NCI-H187 treated with DMSO at 0.1 percent for 48 hours (cell line): ENCODE results near the gene NBPF11.
"Not testable (repeated sequence)": the region's sequence is repeated elsewhere in the genome, so short reads cannot be mapped to it uniquely, and the experiment has no call there.

ENCODE experiments used
- DNase-seq: peaks from one replicate; lab custom pipeline; 2025; lab: John Stamatoyannopoulos, UW

Gene NBPF11

GRCh38 chr1:148151911-148152656, at the start of gene NBPF11:
Gene NBPF11 (minus strand): TSS chr1:148152281. CDS start chr1:148127003, 25,278 bp downstream.
- DNase-seq, result peak; percentile 46

- DNase-seq, result not testable (repeated sequence)
Observed at GRCh38 chr1:148197396-148197795, 45.3 kb upstream of the NBPF11 start.

- DNase-seq, result not testable (repeated sequence)
Observed at GRCh38 chr1:148196949-148197348, 44.9 kb upstream of the NBPF11 start.

- not testable (repeated sequence) for DNase-seq
Observed at GRCh38 chr1:148195115-148195514, 43.0 kb upstream of the NBPF11 start.

- DNase-seq, result not testable (repeated sequence)
Observed at GRCh38 chr1:148188768-148189167, 36.7 kb upstream of the NBPF11 start.

- DNase-seq, result not testable (repeated sequence)
Observed at GRCh38 chr1:148178682-148179081, 26.6 kb upstream of the NBPF11 start.

- DNase-seq, result not testable (repeated sequence)
Observed at GRCh38 chr1:148175414-148175813, 23.3 kb upstream of the NBPF11 start.

- not testable (repeated sequence) for DNase-seq
Observed at GRCh38 chr1:148171995-148172394, 19.9 kb upstream of the NBPF11 start.

GRCh38 chr1:148166558-148167492, 14.7 kb upstream of the NBPF11 start:
- no peak for DNase-seq

- DNase-seq, result no peak
Observed at GRCh38 chr1:148162363-148162762, 10.3 kb upstream of the NBPF11 start.

- no peak for DNase-seq
Observed at GRCh38 chr1:148161053-148161901, 9.2 kb upstream of the NBPF11 start.

- no peak for DNase-seq
Observed at GRCh38 chr1:148160343-148161052, 8.4 kb upstream of the NBPF11 start.

- DNase-seq, result no peak
Observed at GRCh38 chr1:148160048-148160342, 7.9 kb upstream of the NBPF11 start.

- no peak for DNase-seq
Observed at GRCh38 chr1:148158341-148159003, 6.4 kb upstream of the NBPF11 start.

- DNase-seq, result not testable (repeated sequence)
Observed at GRCh38 chr1:148157803-148158202, 5.7 kb upstream of the NBPF11 start.

- DNase-seq, result not testable (repeated sequence)
Observed at GRCh38 chr1:148155494-148156275, 3.6 kb upstream of the NBPF11 start.

- DNase-seq, result not testable (repeated sequence)
Observed at GRCh38 chr1:148152795-148153194, 714 bp upstream of the NBPF11 start.

- DNase-seq, result not testable (repeated sequence)
Observed at GRCh38 chr1:148151371-148151819, 686 bp downstream of the NBPF11 start.

- DNase-seq, result not testable (repeated sequence)
Observed at GRCh38 chr1:148150945-148151344, 1.1 kb downstream of the NBPF11 start.

- not testable (repeated sequence) for DNase-seq
Observed at GRCh38 chr1:148150014-148150413, 2.1 kb downstream of the NBPF11 start.
